Glomerular visceral epithelial cell (primary cell): ENCODE results near the gene WIPF1.

Experiments
- DNase-seq: peaks from one replicate; pipeline ENCODE4 v3.0.0-alpha.2; 2016; ENCODE audit errors: extremely low spot score

WIPF1 gene

DNA sequence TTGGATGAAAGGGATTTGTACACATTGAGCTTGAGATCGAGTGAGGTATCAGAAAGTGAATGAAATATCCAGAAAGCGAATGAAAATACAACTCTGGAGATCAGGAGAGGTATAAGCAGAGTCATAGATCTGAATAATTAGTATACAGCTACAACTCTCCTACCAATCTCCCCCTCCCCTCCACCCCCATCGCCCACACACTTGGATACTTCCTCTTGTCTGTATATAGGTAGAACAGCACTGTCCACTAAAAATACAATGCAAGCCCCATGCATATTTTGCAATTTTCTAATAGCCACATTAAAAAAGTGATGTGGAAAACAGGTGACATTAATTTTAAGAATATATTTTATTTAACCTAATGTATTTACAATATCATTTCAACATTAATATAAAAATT lies 23.7 kb upstream of the WIPF1 start:
- no peak for DNase-seq

DNA sequence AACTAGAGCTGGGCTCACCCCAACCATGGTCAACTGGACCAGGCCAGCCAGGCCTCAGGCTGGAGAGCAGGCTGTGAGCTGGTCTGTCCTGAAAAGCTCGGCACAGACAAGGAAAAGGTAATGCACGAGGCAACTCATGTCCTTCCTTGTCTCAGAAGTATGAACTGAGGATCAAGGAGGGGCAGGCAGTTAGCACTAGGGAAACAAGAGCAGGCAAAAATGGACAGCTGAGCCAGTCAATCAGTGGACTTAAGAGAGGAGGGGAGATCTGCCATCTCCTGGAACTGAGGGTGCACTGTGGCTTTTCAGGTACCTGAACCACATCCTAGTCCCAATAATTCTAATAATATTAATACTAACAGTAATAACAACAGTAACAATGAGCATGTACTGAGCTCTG lies 20.6 kb upstream of the WIPF1 start:
- DNase-seq = no peak

DNA sequence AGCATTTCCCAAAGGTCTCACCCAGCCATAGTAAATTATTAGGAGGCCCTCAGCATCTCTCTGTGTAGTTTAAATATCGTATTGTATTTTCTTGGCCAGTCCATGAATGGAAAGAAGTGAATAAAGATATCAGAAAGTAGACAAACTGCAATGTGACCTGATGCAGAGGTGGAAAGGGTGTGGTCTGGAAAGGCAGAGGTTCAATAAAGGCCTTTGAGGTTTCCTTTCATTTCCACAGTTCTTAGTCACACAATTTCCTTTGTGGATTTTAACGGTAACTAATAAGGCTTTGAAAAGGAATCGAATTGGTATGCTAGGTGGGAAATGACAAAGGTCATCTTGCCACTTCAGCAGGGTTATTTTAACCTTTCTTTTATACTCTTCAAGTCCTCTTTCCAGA lies 20.1 kb upstream of the WIPF1 start:
- no peak for DNase-seq

DNA sequence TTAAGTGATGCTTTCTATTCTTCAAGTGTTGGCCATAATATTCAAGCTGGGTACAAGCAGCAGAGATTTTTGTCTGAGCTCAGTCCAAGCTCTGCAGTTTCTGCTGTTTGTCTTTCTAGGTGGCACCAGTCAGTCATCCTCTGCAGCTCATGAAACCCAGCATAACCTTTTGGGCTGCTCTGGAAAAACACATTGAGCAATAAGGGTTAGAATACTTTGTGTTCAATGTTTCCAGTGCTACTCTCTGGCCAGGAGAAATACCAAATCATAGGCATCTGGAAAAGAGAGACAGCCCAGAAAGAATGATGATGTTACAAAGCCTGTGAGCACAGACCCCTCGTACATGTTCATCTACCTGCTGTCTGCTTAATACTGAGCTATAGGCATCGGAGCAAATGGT lies 19.5 kb upstream of the WIPF1 start:
- no peak for DNase-seq

DNA sequence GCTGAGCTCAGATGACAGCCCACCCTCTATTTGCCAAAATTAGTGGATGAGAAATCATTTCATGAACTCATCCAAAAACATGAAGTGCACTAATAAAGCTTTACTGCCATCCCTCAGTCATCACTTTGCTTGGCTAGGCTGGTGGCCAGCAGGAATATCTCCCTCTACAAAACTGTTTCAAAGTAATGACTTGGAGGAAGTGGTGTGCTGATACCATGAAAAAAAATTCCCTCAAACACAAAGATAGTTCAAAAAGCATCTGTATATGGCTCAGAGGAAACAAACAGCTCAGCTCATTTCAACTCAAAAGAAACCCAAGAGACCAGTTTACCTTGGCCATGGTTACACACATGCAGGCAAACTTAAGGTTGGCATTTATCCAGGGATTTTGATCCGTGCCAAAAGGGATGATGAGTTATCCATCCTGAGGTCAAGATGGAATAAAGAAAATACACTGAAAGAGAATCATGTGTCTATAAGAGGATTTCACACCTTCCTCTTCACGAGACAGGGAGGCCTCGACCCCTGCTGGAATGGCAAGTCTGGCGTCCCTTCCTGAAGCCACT lies 18.4 kb upstream of the WIPF1 start:
- peak; percentile 50 for DNase-seq

DNA sequence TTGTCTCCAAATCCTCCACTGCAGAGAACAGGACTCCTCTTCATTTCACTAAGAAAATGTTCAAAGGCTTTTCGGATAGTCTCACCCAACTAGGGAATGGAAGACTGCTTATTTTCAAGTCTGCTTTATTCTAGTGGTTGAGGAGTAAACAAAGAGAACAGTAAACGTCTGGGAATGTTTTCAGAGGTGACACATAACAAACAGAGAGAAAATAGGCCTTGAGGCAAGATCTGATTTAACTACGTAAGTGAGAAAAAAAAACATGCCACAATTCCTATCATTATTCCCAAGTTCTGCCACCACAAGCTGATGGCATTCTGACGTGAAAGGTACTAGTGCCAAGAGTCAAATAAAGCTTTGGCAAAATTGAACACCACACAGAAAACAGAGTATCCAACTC lies 16.7 kb upstream of the WIPF1 start:
- no peak for DNase-seq

DNA sequence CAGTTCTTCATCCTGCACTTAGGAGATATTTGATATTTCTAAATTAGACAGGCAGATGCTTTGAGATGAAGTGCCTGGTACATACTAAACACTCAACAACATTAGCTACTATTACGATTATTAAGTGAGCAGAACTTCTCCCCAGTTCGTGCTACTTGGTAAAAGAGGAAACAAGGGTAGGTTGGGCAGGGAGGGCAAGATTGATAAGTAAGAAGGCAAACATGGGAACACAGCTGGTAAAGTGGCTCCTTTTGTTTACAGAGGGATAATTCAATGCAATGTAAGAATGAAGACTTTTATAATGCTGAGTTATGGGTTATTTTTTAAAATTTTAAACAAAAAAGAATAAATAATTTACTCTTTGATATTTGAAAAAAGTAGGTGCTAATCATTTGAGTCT lies 15.9 kb upstream of the WIPF1 start:
- DNase-seq = no peak

DNA sequence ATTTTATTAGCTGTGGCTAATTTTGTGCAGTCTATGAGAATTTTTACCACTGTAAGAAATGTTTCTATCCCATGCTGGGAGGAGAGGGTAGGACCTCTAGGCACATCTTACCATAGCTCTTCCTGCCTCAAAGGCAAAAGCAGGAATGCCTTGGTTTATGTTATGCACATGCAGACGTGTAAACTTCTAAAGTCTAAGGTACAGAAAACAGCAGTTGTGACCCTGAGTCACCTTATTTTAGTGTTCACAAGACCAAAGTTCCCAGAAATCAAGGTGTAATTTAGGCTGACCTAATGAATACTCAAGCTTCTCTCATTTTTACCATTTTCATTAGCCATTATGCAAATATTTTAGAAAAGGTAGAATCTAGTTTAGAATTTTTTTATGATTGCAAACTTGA lies 15.4 kb upstream of the WIPF1 start:
- DNase-seq = no peak

DNA sequence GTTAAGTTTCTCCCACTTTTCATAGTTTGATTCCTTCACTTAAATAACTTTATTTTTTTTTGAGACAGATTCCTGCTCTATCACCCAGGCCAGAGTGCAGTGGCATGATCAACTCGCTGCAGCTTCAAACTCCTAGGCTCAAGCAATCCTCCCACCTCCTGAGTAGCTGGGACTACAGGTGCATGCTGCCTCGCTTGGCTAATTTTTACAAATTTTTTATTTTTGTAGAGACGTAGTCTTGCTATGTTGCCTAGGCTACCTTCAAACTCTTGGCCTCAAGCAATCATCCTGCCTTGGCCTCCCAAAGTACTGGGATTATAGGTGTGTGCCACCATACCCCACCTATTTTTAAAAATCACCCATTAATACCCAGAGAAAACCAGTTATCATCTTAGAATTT lies 14.2 kb upstream of the WIPF1 start:
- no peak for DNase-seq

DNA sequence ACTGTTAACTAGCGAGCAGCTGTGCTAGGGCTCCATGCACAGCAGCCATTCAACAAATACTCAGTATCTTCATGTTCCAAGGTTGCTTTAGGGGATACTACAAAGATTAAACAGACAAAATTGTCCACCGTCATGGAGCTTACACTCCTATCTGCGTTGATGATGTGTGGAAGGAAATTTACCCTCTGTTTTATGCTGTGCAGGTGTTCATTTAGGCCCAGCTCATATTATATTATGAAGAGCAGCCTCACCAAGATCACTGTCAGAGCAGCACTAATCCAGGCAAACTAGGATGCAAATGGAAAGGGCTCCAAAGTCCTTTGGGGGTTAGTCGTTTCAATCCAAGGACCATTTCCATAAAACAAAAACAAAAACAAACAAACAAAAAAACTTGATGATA lies 13.4 kb upstream of the WIPF1 start:
- no peak for DNase-seq

DNA sequence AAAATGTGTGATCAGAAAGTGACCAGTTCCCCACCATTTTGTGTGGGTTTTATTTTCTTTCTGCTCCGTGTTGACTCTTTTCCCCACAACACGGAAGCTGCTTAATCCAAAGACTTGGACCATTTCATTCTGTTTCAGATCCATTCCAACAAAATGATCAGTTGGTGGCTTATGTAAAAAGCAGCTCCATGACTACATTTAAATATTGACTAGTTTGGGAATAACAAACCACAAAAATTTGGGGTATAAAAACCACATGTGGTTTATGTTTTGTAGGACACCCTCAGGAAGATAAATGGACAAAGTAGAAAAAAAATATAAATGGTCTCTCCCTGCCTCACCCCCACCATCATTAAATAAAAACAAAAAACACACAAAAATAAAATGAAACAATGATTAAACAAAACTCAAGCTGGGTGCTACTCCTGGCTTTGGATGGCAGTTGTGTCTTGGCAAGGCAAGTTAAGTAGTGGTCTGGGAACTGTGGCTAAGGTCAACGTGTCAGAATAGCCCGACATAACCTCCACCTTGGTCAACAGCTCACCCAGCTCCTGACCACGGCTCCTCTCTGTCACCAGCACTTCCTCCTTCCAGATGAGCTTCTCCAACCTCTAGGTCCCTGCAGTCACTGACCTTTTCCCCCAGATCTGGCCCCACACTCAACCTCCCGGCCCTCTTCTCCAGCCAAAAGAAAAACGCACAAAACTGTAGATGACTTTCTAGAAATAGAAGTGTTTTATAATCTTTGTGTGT lies 12.8 kb upstream of the WIPF1 start:
- DNase-seq = peak; percentile 45

DNA sequence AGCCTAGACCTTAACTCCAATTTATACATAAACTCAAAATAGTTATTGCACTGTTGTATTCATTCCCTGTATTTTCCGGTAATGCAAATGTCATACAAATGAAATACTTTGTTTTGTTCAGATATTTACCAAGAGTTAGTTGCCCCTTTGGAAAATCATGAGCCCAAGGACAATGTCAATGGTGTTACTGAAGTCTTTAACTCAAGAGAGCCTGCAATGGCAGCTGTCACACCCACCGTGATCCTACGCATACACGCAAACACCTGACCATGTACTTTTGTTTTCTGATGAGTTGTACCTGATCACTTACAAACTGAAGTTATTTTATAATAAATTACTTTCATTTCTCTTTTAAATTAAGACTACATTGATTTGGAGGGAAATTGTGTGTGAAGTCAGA lies 11.7 kb upstream of the WIPF1 start:
- DNase-seq = no peak

DNA sequence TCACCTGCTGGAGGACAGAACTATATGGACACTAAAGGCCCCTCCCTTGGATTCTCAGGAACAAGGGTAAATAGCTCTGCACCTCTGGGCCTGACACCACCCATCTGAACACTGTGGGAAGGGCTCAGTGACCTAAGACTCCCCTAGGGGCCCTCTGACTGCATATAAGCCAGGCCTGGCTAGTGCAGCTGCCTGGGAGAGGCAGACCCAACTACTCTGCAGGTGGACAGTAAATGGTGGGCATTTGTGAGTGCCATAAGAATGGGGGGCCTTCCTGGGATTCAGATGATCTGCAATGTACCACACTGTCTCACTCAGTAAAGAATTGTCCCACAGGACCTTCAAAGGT lies 11.2 kb upstream of the WIPF1 start:
- no peak for DNase-seq

DNA sequence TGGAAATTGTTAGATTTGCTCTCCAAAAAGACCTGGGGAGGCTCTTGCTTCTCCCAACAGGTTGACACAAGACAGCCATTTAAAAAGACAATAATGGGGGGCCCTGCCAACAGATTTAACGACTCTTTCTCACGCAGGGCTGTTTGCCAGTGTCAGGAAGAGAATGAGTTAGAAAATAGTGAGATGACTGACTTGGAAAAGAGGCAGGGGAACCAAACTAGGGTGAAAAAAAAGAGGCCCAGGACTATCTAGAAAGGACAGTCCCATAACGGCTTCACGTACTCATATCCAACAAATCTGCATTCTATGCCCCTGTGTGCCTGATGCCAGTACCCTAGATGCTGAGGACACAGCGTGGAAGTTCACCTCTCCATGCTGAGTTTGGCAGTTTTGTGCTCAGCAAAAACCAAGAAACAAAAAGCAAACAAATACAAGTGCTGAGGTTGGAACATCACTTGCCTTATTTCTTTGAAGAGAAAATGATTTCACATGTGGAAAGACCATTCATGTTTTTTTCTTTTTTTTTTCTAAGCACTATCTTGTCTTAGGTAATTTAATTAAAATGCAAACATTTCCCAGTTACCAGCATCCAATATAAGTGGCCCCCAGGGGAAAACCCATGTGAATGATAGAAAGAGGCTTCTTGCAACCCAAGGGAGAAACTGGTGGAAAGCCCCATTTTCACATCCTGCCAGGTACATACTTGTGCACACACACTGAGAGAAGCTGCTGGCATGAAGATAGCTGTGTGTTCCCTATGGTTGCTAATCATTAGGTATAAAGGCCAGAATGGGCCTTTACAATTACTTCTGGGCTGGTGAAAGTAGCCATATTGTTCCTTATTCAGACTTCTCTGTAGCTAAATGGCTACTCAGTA lies 10.6 kb upstream of the WIPF1 start:
- DNase-seq = no peak

DNA sequence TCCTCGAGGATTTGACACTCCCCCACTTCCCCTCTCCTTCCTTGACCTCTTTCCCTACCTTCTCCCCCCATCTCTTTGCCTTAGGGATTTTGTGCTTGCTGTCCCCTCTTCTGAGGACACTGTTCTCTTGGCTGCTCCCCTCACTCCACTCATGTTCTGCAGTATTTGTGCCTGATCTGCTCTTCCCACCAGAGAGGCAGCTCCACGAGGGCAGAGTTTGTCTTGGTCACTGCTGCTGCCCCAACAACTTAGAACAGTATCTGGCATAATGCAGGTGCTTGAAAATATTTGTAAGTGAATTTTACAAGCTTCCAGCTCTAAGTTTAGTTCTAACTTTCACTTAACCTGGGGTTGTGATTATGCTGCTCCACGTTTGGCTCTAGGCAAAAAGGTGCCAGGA lies 10.0 kb upstream of the WIPF1 start:
- no peak for DNase-seq

DNA sequence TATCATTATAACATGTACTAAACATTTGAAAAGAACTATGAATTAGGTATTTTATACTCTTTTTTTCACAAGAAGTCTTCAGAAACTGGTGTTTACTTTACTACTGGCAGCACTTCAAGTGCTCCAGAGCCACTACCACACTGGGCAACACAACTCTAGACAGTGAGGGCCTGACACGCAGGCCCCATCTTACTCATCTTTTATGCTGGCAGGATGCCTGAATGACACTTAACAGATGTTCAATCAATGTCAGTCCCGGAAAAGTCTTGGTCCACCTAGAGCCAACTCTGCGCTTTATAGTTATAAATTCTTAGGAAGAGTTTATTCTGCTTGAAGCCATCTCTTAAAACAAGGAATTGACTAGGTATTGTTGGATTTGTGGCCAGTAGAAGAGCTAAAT lies 8.7 kb upstream of the WIPF1 start:
- DNase-seq = peak; percentile 87

DNA sequence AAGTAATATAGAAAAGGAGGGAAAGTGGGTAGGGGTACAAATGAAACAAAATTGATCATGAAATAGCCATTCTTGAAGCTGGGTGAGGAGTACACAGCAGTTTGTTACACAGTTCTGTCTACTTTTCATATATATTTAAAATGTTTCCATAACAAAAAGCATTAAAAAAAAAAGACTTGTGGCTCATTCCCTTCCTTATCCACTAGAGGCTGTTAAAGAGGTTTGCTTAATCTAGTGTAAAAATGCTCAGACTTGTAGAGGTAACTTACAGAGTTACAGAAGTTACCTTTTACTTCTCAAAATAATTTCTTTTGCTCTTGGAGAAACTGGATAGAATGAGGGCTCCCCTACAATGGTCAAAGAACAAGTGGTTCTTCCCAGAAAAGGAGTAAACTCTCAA lies 8.1 kb upstream of the WIPF1 start:
- DNase-seq = peak; percentile 25

DNA sequence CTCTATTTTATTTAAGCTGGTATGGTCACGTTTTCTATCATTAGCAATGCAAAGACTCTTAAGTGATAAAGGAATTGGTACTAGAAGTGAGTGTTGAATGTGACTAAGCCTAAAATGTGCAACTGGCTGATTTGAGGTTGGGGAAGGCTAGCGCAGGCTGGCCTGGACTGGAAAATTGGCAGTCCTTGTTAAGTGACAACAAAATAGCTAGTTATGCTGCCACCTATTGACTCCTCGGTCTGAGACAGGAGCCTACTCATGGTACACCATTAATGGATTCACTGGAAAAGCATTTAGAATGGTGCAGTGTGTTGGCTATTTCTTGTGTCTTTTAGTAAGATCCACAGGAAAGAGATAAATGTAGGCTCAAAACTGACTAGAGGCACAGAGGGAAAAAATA lies 5.7 kb upstream of the WIPF1 start:
- no peak for DNase-seq

DNA sequence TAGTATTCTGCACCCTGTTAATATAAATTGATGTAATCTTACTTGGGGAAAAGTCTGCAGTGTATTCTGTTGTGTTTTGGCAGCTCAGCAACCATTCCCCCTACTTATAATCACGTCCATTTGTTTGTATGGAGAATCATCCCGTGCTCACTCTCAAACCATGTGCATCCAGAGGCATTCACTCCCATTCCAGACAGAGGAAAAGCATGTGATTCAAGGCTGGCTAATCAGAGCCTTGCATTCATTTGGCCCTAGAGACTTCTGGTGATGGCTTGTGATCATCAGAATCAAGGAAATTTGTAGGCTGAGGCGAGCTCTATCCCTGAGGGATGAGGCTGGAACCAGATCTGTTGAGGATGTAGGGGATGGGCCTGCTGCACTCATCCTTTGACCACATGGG lies 5.1 kb upstream of the WIPF1 start:
- DNase-seq = no peak

DNA sequence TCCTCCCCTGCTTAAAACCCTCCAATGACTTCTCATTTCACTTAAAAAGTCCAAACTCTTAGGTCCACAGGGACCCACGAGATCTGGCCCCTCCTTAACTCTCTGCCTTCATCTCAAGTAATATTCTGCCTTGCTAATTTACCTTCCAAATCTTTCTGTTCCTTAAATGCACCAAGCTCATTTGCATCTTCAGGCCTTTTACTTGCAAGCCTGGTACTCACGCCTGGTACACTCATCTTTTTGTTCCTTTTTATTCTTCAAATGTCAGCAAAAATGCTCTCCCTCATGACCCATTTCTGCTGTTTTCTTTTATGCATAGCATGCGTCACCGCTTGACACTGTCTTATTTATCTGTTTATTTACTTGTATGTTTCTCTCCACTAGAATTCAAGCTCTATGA lies 2.7 kb upstream of the WIPF1 start:
- DNase-seq = no peak

DNA sequence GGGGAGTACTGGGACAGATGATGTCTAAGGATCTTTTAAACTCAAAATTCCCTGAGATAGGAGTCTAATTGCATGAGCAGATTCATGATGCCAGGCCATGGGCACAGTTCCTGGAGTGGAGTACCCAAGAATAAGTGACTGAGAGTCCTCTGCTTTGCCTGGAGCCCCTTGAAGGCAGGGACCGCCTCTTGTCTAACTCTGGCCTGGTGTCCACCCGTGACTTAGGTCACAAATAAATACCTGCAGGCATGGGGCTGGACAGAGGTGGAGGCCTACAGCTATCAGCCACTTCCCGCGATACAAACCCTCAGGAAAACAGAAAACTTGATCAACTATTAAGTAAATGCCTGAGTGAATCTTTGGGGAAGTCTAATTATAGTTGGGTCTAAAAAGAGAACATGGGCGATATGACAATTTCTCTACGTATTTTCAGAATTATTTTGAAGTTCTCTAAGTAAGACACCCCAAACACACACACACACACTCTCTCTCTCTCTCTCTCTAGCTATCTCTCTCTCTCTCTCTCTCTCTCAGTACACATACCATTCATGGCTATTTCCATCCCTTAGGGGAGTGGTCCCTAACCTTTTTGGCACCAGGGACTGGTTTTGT lies 1.8 kb upstream of the WIPF1 start:
- DNase-seq = no peak

DNA sequence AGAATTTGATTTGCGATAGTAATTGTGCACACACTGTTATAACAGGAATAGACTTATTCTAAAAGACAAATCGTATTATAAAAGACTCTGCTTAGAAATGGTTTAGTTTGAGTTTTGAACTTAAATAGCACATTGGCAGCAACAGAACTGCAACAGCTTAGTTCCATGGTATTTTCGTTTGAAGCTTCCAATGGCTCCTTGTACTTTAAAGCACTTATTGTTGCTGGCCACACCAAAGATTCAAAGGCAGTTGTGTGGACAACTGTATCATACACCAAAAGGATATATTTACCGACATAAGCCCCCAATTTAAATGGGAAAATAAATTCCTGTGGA lies 627 bp downstream of the WIPF1 start:
- no peak for DNase-seq

DNA sequence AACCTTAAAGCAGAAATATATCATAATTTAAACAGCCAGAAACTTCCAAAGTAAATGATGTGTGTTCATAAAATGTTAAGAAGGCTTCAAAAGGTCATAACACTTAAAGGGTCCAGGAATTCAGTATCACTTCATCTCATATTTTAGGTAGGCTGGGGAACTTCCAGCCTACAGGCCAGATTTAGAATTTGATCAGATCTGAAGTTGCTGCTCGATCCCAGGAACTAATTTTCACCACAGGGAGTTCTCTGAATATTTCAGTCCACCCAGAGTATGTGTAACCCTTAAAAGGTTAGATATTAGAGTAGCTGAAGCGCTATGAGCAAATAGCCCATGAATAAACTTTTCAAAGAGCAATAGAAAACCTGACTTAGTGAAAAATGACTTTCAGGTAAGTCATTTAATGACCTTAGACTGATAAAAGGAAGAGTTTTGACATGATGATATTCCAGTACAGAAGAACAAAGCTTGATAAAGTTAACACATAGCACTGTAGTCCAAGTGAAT lies 1.7 kb downstream of the WIPF1 start:
- no peak for DNase-seq
